Small intestine (tissue), 7 donors: ENCODE results near the gene RALY. TPM values are rescaled to one million over a fixed set of nuclear protein-coding genes. Genes with fewer than 3 reads are reported as not detected.

Experiments
- DNase-seq, 2 donors: peaks; one replicate each; pipeline versions ENCODE4 v3.0.0 to v3.0.0-alpha.2; 2013
- FAIRE-seq: peaks from 2 replicates; lab custom pipeline; 2012; peaks lifted over from hg19 to GRCh38; lab: Jason Lieb, UNC
- H3K27ac ChIP-seq, 3 donors: one replicate each; pipeline ENCODE4 v1.5.1; 2013; ENCODE audit warnings: low read length in 2 of 3, mild to moderate bottlenecking in 2 of 3, control low read depth in 1 of 3, inconsistent platforms in 1 of 3, low read depth in 1 of 3, moderate library complexity in 1 of 3
- H3K27me3 ChIP-seq, 3 donors: one replicate each; pipeline ENCODE4 v1.6.1; 2013; ENCODE audit warnings: low read length in 3 of 3, inconsistent platforms in 1 of 3; ENCODE audit not compliant: control insufficient read depth in 3 of 3, insufficient read depth in 3 of 3
- H3K36me3 ChIP-seq, 3 donors: one replicate each; pipeline ENCODE4 v1.6.1; 2013; ENCODE audit warnings: low read length in 3 of 3, inconsistent platforms in 1 of 3, low read depth in 1 of 3, mild to moderate bottlenecking in 1 of 3, moderate library complexity in 1 of 3; ENCODE audit not compliant: control insufficient read depth in 3 of 3, insufficient read depth in 2 of 3
- H3K4me1 ChIP-seq, 3 donors: one replicate each; pipeline ENCODE4 v1.6.1; 2013; ENCODE audit warnings: low read length in 2 of 3, inconsistent platforms in 1 of 3, low read depth in 1 of 3, mild to moderate bottlenecking in 1 of 3, moderate library complexity in 1 of 3; ENCODE audit not compliant: control insufficient read depth in 3 of 3, insufficient read depth in 2 of 3
- H3K4me3 ChIP-seq, 3 donors: one replicate each; pipeline ENCODE4 v1.5.1; 2013; ENCODE audit warnings: low read length in 3 of 3, control low read depth in 1 of 3, inconsistent platforms in 1 of 3, low read depth in 1 of 3, mild to moderate bottlenecking in 1 of 3, moderate library complexity in 1 of 3
- H3K9me3 ChIP-seq, 2 donors: one replicate each; pipeline ENCODE4 v1.6.1; 2013; ENCODE audit warnings: low read depth in 1 of 2, low read length in 1 of 2; ENCODE audit not compliant: control insufficient read depth in 2 of 2, insufficient read depth in 1 of 2
- WGBS, 3 donors: extraction: QIAGEN DNeasy Blood & Tissue Kit; methylation state at CpG; one replicate each; pipeline ENCODE4 v1.1.7; 2013; 5-methylcytosine and 5-hydroxymethylcytosine counted together
- polyA plus RNA-seq, 4 donors: library from polyadenylated mRNA; stranded (reverse) in 3 of 4; unstranded in 1 of 4; fragments of 200-250 nt in 3 of 4; fragments of 120-200 nt in 1 of 4; gene quantifications; one replicate each; pipeline versions ENCODE4 v1.2.1 to v1.2.3, GENCODE V29; 2013
- donor health status: healthy with polysubstance abuse.
- donor health status: control.
- donor health status: control.
- donor health status: Bipolar disorder and iron deficiency.
- donor health status: healthy.

Gene RALY
- polyA plus RNA-seq, 4 donors: 108 to 166 (median 145) TPM

DNA sequence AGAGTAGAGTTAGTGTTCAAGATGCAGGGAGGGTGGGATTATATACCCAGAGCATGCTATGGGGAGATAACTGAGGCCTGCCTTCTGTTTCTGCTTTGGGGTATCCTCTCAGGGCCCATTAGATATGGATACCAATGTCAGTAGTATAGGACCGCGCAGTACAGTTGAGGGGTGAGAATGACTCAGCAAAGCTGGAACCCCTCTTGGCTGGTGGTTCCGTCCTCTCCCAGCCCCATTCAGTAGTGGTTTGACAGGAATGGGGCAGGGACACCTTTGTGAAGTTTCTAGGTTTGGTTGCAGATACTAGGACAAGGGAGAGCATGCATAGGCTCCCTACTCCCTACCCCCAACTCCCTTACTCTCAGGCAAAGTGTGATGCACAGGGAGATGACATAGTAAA is 70.6 kb downstream of the RALY start:
- H3K4me1 ChIP-seq: peaks cover 0 to 8% (median 0%) of the 10 kb centered on the region in 3 donors
- FAIRE-seq (no peak), DNase-seq (no peak)
- H3K36me3 ChIP-seq: peaks cover 3 to 14% (median 4%) of the 10 kb centered on the region in 3 donors
- no peaks in the 10 kb centered on the region for H3K9me3 ChIP-seq
- WGBS, 3 donors: 97% methylated on average over 3 of the region's 3 CpGs
- H3K4me3 ChIP-seq: no peak overlapping the region
- H3K27ac ChIP-seq: no peak overlapping the region
- H3K27me3 ChIP-seq: no peaks in the 10 kb centered on the region

DNA sequence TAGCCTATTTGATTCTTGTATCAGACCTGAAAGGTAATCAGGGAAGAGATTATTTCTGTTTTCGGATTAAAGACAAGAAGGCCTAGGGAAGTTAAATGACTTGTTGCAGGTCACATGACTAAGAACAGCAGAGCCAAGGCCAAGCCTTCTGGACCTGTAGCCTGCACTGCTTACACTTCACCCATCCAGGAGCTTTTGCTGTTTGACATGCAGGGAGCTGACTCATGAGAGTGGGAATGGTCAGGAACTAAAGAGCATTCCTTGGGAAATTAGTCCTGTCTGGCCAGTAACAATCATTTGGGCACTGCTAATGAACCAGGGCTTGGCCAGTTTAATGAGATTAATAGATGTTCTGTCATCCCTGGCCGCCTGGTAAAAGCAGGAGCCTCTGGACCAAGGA is 71.5 kb downstream of the RALY start:
- Histone ChIP-seq H3K9me3 (no peaks in the 10 kb centered on the region), H3K27me3 (no peaks in the 10 kb centered on the region), H3K4me1 (peaks cover 0 to 8% (median 0%) of the 10 kb centered on the region in 3 donors), H3K27ac (no peak overlapping the region), H3K4me3 (no peak overlapping the region), H3K36me3 (peaks cover 3 to 13% (median 4%) of the 10 kb centered on the region in 3 donors)
- no peak for FAIRE-seq
- DNase-seq: no peak
- 89 to 93% (median 90%) methylated on average over 2 of the region's 2 CpGs for WGBS, 3 donors

DNA sequence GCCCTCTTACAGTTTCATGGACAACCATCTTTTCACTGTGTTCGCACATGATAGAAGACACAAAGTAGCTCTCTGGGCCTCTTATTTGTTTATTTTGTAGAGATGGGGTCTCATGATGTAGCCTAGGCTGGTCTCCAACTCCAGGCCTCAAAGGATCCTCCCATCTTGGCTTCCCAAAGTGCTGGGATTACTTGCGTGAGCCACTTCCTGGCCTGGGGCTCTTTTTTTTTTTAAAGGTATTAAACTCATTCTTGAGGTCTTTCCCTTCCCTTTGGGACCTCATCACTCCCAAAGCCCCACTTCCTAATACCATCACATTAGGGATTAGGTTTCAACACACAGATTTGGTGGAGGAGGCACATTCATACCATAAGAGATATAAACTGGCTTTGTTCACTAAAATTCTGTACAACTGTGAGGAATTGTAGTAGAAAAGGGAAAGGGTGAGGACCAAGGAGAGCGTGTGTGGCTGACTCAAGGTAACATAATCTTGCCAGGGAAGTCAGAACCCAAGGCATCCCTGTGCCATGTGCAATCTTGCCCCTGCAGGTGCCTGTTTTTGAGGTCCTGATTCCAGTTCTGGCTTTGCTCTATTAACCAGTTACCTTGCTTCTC is 72.9 kb downstream of the RALY start:
- Histone ChIP-seq H3K4me3 (no peak overlapping the region), H3K27ac (no peak overlapping the region), H3K27me3 (no peaks in the 10 kb centered on the region), H3K4me1 (peaks cover 0 to 8% (median 0%) of the 10 kb centered on the region in 3 donors), H3K36me3 (peaks cover 3 to 13% (median 3%) of the 10 kb centered on the region in 3 donors), H3K9me3 (no peaks in the 10 kb centered on the region)
- no peak for FAIRE-seq
- DNase-seq: no peak
- WGBS, 3 donors: 77 to 92% (median 89%) methylated on average over 3 of the region's 3 CpGs

DNA sequence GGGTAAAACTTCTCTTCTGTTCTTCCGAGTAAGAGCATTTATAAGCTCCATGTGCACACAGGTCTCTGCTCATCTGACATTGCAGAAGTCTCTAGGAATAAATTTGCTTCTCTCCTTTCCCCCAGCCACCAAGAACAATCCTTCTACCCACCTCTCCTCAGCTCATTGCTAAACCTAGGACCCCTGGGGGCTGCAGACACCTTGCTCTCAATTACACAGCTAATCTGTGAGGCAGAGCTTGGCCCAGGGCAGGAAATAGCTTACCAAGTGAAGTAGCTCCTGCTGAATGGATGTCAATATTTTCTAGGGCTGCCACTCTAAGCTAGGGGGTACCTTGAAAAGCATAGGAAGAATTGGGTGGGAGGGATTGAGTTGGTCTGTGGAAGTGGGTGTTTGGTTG is 74.3 kb downstream of the RALY start:
- FAIRE-seq: no peak
- Histone ChIP-seq H3K27ac (no peak overlapping the region), H3K36me3 (peaks cover 5 to 18% (median 7%) of the 10 kb centered on the region in 3 donors), H3K4me3 (no peak overlapping the region), H3K9me3 (no peaks in the 10 kb centered on the region), H3K27me3 (no peaks in the 10 kb centered on the region), H3K4me1 (peaks cover 0 to 6% (median 0%) of the 10 kb centered on the region in 3 donors)
- DNase-seq: no peak
- WGBS, 3 donors: 77 to 94% (median 89%) methylated on average over 1 of the region's 1 CpG

DNA sequence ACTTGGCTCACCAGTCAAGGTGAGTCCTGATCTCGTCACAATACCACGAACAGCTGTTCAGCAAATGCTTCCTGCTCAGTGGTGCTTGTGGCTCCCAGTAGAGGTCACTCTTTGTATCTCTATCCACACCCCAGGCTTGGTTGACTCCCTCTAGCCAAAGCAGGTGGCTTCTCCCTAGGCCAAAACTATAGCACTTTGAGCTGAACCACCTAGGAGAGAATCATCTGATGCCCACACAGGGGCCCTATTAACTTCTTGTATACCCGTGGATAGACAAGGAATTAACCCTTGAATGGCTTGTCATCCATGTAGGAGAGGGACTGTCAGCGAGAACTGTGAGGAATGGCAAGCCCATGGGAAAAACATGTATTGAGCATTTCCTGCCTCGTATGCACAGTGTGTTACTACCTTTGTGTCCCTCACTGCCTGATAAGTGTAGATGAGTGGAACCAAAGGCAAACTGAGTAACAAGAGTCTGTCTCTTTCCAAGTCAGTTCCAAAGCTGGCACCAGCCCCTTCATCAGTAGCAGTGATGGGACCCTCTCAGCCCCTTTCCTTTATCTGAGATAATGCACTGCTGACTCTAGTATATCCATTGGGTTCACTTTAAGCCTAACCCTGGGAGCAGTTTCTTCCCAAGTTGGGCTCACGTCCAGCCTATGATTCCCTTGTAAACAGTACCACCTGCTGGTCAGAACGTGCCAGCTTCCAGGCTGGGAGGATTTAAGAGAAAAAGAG is 75.8 kb downstream of the RALY start:
- WGBS, 3 donors: 17 to 20% (median 20%) methylated on average over 7 of the region's 7 CpGs
- H3K27me3 ChIP-seq: no peaks in the 10 kb centered on the region
- DNase-seq: peak; percentile 84 to 87
- no peak overlapping the region for H3K4me3 ChIP-seq
- peak overlapping the region in 2 of 3 donors; percentile 61 to 77 for H3K27ac ChIP-seq
- H3K36me3 ChIP-seq: peaks cover 5 to 31% (median 16%) of the 10 kb centered on the region in 3 donors
- H3K4me1 ChIP-seq: peaks cover 0 to 6% (median 0%) of the 10 kb centered on the region in 3 donors
- no peak for FAIRE-seq
- H3K9me3 ChIP-seq: no peaks in the 10 kb centered on the region

DNA sequence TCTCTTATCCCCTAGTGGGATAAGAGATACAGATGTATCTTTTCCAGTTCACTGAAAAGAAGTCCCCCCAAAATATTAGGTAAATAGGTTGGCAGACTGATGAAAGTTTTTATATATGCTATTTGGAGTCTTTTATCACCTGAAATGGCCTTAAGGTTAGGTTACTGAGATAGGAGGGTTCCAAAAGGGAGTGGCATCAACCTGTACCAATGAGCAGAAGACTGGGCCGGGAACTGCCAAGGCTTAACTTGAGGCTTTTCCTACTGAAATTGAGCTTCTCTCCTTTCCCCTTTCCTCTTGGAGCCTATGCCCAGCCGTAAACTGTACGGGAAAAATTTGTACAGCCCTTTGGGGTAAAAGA is 76.3 kb downstream of the RALY start:
- peaks cover 5 to 36% (median 15%) of the 10 kb centered on the region in 3 donors for H3K36me3 ChIP-seq
- 75 to 85% (median 78%) methylated on average over 3 of the region's 3 CpGs for WGBS, 3 donors
- peaks cover 0 to 6% (median 0%) of the 10 kb centered on the region in 3 donors for H3K4me1 ChIP-seq
- DNase-seq: no peak
- no peaks in the 10 kb centered on the region for H3K27me3 ChIP-seq
- H3K4me3 ChIP-seq: no peak overlapping the region
- FAIRE-seq: no peak
- H3K9me3 ChIP-seq: no peaks in the 10 kb centered on the region
- H3K27ac ChIP-seq: no peak overlapping the region

DNA sequence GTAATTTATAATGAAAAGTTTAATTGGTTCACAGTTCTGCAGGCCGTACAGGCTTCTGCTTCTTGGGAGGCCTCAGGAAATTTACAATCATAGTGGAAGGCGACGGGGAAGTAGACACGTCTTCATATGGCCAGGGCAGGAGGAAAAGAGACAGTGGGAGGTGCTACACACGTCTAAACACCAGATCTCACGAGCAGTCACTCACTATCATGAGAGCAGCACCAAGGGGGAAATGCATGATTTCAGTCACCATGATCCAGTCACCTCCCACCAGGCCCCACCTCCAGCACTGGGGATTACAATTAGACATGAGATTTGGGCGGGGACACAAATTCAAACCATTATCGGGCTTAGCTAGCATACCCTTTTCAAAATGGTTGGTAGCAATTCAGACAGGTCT is 77.1 kb downstream of the RALY start:
- Histone ChIP-seq H3K4me3 (no peak overlapping the region), H3K27ac (no peak overlapping the region), H3K9me3 (no peaks in the 10 kb centered on the region), H3K36me3 (peaks cover 3 to 38% (median 15%) of the 10 kb centered on the region in 3 donors), H3K4me1 (peaks cover 0 to 1% (median 0%) of the 10 kb centered on the region in 3 donors), H3K27me3 (no peaks in the 10 kb centered on the region)
- DNase-seq (no peak), FAIRE-seq (no peak)
- 77 to 89% (median 83%) methylated on average over 8 of the region's 8 CpGs for WGBS, 3 donors

DNA sequence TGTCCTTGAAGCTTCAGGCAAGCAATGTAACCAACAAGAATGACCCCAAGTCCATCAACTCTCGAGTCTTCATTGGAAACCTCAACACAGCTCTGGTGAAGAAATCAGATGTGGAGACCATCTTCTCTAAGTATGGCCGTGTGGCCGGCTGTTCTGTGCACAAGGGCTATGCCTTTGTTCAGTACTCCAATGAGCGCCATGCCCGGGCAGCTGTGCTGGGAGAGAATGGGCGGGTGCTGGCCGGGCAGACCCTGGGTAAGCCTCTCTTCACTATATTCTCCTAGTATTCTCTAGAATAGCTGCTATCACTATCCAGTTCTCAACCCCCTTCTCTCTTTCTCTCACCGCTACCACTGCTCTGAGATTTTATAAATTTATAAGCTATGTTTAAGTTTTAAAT is 78.4 kb downstream of the RALY start:
- no peak for DNase-seq
- H3K36me3 ChIP-seq: peaks cover 3 to 46% (median 15%) of the 10 kb centered on the region in 3 donors
- no peaks in the 10 kb centered on the region for H3K9me3 ChIP-seq
- no peaks in the 10 kb centered on the region for H3K4me1 ChIP-seq
- no peak overlapping the region for H3K4me3 ChIP-seq
- no peak overlapping the region for H3K27ac ChIP-seq
- 91 to 93% (median 91%) methylated on average over 8 of the region's 8 CpGs for WGBS, 3 donors
- FAIRE-seq: no peak
- no peaks in the 10 kb centered on the region for H3K27me3 ChIP-seq
